HG03097 (cell line): ENCODE measurements around the gene SIK2.
"Not testable (repeated sequence)": the region's sequence is repeated elsewhere in the genome, so short reads cannot be mapped to it uniquely, and the experiment has no call there.

Experiments used
- ATAC-seq: cut with Tn5 transposase; IDR thresholded peaks from one replicate; pipeline ENCODE4 v1.9.1; 2021; ENCODE audit not compliant: unreplicated experiment, low FRiP score

The SIK2 gene

DNA sequence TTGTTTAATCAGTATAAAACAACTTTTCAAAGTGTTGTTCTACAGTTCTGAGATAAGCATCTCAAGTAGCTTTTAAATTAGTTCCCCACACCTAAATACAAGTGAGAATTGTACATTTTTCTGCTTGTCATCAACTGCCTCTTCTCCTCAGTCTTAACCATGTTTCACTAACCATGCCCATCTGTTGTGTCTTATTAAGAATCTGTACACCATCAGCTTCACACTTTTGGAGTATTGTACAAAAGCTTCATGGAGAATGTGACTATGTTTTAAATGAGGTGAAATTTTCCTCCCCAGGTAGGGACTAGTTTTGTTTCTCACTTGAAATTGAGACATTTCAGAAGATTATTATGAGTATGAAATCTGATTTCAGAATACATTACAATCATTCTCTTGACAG is 52.4 kb downstream of the SIK2 start:
- no peak for ATAC-seq

DNA sequence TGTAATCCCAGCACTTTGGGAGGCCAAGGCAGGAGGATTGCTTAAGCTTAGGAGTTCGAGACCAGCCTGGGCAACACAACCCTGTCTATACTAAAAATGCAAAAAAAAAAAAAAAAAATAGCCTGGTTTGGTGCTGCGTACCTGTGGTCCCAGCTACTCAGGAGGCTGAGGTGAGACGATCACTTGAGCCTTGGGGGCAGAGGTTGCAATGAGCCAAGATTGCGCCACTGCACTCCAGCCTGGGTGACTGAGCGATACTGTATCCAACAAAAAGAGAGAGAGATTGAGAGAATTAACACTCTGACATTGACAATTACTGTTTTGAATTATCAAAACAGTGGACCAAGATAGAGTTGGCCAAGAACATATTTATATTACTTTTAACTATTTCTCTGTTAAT is 53.7 kb downstream of the SIK2 start:
- ATAC-seq = no peak

DNA sequence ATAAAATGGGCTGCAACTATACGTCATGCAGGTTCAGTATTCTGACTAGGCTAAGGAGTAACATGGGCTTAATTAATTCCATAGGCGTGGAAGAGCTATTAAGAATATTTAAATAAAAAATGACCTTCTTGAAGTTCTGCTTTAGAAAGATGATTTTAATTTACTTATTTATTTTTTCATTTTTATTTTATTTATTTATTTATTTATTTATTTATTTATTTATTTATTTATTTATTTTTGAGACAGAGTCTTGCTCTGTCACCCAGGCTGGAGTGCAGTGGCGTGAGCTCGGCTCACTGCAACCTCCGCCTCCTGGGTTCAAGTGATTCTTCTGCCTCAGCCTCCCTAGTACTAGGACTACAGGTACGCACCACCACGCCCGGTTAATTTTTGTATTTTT is 55.7 kb downstream of the SIK2 start:
- not testable (repeated sequence) for ATAC-seq

DNA sequence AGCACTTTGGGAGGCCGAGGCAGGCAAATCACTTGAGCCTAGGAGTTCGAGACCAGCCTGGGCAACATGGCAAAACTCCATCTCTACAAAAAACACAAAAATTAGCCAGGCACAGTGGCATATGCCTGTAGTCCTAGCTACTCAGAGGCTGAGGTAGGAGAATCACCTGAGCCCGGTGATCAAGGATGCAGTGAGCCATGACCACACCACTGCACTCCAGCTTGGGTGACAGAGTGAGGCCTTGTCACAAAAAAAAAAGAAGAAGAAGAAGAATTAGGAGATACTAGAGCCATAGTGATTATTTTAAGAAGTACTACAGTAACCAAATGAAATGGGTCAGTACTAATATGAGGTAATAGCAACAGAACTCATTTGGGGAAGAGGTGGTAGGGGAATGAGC is 56.2 kb downstream of the SIK2 start:
- ATAC-seq = not testable (repeated sequence)

DNA sequence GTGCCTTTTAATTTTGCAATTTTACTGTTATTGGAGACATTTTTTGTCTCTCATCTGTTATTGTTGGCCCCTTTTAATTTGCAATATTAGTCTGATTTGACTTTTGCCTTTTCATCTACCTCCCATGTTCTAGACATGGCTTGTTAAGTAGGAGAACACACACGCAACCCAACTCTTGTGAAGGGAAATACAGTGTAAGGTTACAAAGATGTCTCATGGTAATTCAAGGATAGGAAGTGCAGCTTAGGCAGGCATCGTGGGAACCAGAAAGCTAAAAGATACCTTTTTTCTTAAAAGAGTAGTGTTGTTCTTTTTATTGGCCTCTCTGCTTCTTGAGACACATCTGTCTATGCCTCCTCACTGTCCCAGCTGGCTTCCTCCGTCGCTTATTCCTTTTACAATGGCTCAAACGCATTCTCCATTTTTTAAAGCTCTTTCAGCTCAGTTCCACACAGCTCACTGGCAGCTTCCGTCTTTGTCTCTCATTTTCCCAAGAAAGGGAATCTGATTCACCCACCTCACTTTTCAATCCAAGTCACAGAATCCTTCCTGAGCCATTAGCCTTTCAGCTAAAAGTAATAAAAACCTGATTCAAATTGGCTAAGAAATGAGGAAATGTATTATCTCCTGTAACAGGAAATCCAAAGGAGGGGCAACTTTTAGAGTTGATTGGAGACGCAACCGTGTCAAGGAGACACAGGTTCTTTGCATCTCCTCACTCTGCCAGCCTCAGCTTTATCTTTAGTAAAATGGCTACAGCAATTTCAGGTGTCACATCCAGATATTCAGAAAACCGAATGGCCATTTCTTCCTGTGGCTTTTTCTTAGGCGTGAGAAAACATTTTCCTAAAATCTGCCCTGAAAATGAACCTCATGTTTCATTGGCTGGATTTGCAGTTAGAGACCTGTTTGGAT is 57.2 kb downstream of the SIK2 start:
- ATAC-seq = no peak

DNA sequence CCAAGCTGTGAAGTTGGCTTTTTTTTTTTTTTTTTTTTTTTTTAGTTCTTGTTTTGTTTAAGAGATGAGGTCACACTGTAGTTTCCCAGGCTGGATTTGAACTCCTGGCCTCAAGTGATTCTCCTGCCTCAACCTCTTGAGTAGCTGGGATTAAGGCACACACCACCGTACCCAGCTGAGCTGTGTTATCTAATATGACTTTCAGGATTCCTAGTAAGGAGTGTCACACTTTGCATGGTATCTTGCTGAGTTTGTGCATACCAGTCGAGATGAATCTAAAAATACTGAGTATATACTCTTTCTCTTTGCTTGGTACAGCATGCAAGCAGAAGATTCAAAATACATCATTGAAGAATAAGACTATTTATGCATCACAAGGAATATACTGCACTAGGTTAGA is 58.6 kb downstream of the SIK2 start:
- ATAC-seq = no peak

DNA sequence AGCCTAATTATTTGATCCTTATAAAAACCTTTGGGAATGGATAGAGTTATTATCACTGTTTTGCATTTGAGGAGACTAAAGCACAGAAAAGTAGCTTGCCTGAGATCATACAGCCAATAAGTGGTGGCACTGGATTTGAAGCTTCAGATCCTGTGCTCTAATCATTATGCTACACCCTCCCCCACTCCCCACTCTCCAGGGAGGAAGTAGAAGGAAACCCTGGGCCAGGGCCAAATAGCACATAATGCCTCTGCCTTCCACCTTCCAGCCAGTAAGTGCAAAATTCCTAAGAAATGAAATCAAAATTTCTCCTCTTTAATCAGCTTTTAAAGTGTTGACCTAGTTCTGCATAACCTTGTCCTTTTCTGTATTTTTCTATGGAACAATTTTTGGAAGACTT is 61.6 kb downstream of the SIK2 start:
- ATAC-seq = no peak

DNA sequence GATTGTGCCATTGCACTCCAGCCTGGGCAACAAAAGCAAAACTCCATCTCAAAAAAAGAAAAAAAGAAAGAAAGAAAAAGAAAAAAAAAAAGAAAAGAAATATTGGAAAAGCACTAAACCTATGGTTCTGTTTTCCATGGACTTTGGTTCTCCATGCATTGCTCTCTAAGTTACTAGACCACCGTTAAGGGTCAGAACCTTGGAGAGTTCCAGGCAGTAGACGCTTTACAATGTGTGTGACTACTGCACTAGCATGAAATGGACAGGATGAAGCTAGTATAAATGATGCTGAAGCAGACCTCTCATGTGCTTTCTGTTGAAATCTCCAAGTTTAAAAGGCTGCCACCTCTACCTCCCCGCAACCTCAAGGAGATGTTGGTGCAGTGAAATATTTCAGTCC is 63.5 kb downstream of the SIK2 start:
- no peak for ATAC-seq

DNA sequence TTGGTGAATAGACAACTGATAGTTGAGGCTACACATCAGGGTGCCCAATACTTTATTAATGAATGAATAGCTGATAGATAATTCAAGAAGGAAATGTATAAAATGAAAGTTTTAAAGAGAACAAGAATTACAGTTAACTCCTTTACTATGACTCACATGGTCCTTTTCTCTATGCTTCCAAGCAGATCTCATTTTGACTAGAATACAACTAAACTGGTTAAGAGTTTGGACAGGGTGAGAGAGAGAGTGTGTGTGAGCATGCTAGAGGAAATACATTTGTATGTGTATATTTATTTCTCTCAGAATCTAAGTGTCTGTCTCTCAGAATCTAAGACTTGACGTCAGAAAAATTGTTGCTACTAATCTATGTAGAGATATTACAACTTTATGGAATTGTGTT is 66.7 kb downstream of the SIK2 start:
- no peak for ATAC-seq

DNA sequence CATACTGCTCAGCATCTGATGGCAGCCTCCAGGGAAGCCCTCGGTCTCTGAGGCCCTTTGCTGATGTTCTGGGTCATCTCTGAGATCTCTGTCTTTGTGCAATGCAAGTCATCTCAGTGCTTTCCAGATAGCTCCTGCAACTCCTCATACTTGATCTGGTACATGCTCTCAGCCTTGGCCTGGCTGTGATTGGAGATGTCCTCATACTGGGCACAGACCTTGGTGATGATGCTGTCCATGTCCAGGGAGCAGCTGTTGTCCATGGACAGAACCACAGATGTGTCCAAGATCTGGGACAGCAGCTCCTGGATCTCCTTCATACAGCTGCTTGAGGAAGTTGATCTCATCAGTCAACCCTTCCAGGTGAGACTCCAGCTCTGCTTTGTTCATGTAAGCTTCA is 69.1 kb downstream of the SIK2 start:
- no peak for ATAC-seq

DNA sequence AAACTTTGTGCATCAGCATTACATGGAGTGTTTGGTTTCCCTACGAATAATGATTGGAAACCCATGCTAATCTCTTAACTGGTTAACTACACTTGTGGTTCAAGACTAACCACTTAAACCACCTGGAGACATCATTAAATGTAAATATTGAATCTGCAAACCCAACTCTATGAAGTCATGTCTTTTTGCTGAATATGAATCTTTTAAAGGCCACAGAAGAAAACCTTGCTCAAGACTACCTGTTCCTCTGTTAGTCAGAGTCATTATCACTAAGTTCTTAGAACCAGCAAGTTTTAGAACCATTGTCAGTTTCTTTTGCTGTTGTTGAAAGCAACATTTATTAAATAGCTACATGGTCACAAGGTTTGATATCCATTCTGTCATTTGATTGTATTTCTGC is 70.7 kb downstream of the SIK2 start:
- ATAC-seq = no peak

DNA sequence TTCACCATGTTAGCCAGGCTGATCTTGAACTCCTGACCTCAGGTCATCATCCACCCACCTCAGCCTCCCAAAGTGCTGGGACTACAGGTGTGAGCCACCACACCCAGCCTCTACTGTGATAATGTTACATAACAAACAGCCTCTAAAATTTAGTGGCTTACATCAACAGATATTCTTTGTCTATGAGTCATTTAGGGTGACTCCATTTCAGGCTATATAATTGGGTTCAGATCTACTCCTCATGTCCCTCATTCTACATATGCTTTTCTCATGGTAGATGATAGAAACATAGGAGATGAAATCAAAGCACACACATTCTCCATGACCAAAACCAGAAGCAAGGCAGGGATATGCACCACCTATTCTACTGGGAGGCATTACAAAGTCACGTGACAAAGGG is 72.7 kb downstream of the SIK2 start:
- ATAC-seq = no peak

DNA sequence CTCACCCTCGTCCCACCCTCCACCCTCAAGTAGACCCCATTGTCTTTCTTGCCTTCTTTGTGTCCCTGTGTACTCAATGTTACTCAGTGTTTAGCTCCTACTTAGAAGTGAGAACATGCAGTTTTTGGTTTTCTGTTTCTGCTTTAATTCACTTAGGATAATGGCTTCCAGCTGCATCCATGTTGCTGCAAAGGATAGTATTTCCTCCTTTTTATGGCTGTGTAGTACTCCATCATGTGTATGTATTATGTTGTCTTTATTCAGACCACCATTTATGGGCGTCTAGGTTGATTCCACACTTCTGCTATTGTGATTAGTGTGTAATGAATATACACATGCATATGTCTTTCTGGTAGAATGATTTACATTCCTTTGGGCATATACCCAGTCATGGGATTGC is 73.6 kb downstream of the SIK2 start:
- no peak for ATAC-seq

DNA sequence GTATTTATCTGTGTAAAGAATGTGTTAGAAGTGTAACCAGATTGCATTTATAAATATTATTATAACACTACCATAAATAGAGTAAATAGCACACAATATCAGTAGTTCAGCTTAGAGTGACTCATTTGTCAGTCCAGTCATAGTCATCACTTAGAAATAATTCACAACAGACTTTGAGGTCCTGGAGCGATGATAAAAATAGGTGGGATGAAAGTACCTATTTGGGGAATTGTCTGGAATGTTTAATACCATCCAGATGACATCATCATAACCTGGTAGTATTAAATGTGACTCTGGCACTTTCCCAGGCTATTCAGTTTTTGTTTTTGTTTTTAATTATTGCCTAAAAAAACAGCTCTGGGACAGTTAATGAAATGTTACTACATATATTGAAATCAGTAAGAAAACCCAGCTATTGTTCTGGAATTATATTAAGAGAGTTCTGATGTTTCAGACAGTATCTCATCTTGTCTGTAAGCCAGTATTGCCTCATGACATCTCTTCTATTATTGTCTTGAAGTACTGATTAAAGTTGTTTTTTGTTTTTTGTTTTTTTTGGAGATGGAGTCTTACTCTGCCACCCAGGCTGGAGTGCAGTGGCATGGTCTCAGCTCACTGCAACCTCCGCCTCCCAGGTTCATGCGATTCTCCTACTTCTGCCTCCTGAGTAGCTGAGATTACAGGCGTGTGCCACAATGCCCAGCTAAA is 74.8 kb downstream of the SIK2 start:
- no peak for ATAC-seq

DNA sequence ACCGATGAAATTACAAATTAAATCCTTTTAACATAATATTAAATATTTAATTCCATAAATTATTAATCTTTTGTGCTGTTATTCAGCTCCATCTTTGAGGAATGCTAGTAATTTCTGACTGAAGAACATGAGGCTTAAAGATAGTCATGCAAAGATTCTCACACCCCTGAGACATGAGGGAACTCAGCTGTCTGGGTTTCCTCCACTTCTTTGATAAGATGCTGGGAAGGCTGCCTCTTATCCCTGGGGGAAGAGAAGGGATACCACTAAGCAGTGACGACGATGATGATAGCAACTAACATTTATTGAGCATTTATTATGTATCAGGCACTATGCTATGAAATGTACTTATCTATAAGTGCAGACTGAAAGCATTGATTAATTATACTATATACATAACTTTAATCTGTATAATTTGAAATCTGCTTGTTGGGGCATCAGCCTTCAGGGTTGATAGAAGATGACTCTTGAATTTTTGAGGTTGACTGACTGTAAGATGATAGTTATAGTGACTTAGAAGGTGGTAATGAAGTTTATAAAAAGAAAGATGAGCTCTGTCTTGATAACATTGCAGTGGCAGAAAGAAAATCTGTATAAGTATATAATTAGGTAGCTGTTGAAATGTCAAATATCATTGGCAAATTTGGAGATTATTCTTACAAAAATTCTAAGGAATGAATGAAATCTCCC is 78.4 kb downstream of the SIK2 start:
- ATAC-seq = no peak

DNA sequence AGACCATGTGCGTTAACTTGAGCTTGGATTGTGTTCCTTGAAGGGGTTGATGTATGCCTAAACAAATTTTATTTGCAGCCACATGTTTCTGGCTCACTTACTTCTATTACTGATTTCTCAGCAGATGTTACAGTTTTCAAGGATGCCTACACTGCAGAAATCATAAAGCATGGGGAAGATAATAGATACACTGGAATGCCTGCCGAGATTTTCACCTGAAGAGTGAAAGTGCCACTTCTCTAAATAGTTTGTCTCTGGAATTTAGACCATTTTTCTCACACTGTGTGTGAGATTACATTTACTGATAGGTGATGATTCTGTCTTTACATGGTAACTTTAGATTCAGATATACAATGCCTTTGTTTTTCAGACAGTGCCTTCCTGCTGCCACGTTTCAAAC is 81.6 kb downstream of the SIK2 start:
- no peak for ATAC-seq

DNA sequence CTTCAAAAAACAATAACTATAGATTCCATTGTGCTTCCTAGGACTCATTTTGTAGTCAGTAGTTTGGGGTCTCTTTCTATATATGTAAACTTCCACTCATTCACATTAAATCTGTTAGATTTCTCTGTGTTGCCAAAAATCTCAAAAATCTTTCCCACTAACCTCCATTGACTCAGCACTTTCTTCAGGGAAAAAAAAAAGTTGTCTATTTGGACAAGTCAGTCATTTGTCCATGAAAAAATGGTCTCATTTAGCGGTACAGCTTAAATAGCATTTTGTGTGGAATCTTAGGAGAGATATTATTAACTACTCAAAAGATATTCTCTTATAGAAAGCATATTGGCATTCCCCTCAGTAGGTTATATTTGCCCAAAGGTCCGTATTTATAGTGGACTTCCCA is 82.0 kb downstream of the SIK2 start:
- no peak for ATAC-seq

DNA sequence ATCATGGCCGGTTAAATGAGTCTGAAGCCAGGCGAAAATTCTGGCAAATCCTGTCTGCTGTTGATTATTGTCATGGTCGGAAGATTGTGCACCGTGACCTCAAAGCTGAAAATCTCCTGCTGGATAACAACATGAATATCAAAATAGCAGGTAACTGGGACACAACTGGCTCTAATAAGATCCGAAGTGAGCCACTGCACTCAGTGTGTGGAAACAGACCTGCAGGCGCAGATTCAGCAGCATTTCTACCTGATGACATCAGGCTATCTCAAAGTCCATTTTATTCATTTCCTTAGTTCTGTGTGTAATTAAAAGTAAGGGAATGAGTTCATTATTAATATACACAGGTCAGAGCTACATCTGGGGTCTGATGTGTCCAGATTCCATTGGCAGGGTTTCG is 85.8 kb downstream of the SIK2 start:
- no peak for ATAC-seq

DNA sequence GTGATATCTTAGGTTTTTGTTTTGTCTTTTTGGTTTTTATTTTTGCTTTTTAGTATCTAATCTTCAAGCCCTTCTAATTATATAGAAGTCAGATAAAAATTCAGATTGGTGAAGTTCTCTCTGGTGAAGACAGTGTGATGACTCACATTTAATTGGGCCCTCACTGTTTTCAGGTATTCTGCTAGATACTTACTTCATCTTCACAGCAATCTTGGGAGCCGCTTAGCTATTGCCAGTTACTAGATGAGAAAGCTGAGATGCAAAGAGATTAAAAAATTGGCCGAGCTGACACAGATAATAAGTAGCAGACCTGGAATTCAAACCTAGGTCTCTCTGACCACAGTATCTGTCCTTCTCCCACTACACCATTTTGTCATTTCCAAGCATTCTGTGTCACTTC is 88.9 kb downstream of the SIK2 start:
- ATAC-seq = no peak

DNA sequence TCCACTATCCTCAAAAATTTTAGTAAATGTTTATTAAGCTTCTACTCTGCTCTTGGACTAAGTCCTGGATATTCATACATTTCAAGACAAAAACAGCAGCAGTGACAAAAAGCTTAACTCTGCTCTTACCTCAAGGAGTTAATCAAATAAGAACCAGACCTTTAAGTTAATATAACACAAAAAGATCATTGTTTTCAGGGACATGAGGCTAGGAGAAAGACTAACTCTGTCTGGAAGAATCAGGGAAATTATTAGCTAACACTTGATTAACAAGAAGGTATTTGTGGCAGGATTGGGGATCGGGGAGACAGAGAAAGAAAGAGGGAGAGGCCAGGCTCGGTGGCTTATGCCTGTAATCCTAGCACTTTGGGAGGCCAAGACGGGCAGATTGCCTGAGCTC is 89.5 kb downstream of the SIK2 start:
- ATAC-seq = no peak

DNA sequence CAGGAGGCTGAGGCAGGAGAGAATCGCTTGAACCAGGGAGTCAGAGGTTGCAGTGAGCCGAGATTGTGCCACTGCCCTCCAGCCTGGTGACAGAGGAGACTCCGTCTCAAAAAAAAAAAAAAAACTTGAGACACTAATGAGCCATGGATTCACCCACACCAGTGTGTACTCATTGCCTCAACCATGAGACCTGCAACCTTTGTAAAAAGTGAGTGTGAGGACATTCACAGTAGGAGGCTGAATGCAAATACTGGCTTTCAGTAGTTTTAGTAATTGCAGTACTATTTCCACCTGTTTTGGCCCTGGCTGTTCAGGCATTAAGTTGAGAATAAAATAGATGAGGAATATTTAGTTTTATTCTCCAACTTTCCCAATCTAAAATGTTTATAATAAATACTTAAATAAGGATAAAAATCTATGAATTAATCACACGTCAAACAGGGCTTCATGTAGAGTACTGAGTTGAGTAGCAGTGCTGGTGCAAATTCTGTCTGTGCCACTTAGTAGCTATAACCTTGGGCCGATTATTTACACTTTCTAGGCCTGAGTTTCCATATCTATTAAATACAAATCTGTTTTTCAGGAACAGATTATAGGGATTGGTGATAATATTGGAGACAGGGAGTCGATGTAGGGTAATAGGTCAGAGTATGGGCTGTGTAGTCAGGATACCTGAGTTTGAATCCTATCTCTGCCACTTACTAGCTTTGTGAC is 91.1 kb downstream of the SIK2 start:
- no peak for ATAC-seq
